ENCODE results near the gene IFITM2.

IFITM2 gene

GRCh38 chr11:356610-357009 lies 49.0 kb downstream of the IFITM2 start:
- H3K4me3 ChIP-seq (ENCODE audit: low read depth, low read length): no peak overlapping the region
- DNase-seq (ENCODE audit: low read depth): no peak
- TF ChIP-seq MYC (IDR thresholded peaks at IDR 0.05; ENCODE audit: low read depth, low read length): no peak
- no peak for TF ChIP-seq MAX (IDR thresholded peaks at IDR 0.05; ENCODE audit: low read depth, low read length)
- TF ChIP-seq CTCF (IDR thresholded peaks at IDR 0.05; ENCODE audit: low read depth, low read length): no peak
- no peak for TF ChIP-seq POLR2A (IDR thresholded peaks at IDR 0.05; ENCODE audit: extremely low read depth, insufficient read length)

GRCh38 chr11:357582-357981 lies 50.0 kb downstream of the IFITM2 start:
- no peak overlapping the region for H3K4me3 ChIP-seq (ENCODE audit: low read depth, low read length)
- TF ChIP-seq POLR2A (IDR thresholded peaks at IDR 0.05; ENCODE audit: extremely low read depth, insufficient read length) (no peak), CTCF (IDR thresholded peaks at IDR 0.05; ENCODE audit: low read depth, low read length) (no peak), MAX (IDR thresholded peaks at IDR 0.05; ENCODE audit: low read depth, low read length) (no peak)
- no peak for DNase-seq (ENCODE audit: low read depth)

- H3K4me3 ChIP-seq (ENCODE audit: low read depth, low read length): no peak overlapping the region
- TF ChIP-seq CTCF (IDR thresholded peaks at IDR 0.05; ENCODE audit: low read depth, low read length) (no peak), MAX (IDR thresholded peaks at IDR 0.05; ENCODE audit: low read depth, low read length) (no peak), POLR2A (IDR thresholded peaks at IDR 0.05; ENCODE audit: extremely low read depth, insufficient read length) (no peak), MYC (IDR thresholded peaks at IDR 0.05; ENCODE audit: low read depth, low read length) (no peak)
- DNase-seq (ENCODE audit: low read depth): no peak
These were observed 50.6 kb downstream of the IFITM2 start for GRCh38 chr11:358129-358800.
